GM12878 (cell line): ENCODE results near the gene EPB41.

Source experiments
- BCL11A ChIP-seq: IDR thresholded peaks from 2 replicates; pipeline ENCODE4 v1.6.1; 2011; ENCODE audit warnings: low read depth, low read length
- CBFB ChIP-seq: IDR thresholded peaks from 2 replicates; pipeline ENCODE4 v1.6.1; 2016; ENCODE audit warnings: antibody characterized with exemption, low read depth
- CHD2 ChIP-seq: IDR thresholded peaks from 2 replicates; pipeline ENCODE4 v1.6.1; 2011; ENCODE audit warnings: low read depth, low read length, improper control_type of control experiment, borderline replicate concordance
- ESRRA ChIP-seq: IDR thresholded peaks from 2 replicates; pipeline ENCODE4 v1.6.1; 2012; ENCODE audit warnings: mild to moderate bottlenecking, low read length, improper control_type of control experiment
- EZH2 ChIP-seq: IDR thresholded peaks from 2 replicates; pipeline ENCODE4 v1.6.1; 2012; ENCODE audit warnings: low read depth, mild to moderate bottlenecking, control low read depth, inconsistent platforms, low read length, borderline replicate concordance; ENCODE audit not compliant: control insufficient read depth
- NFYB ChIP-seq: IDR thresholded peaks from 2 replicates; pipeline ENCODE4 v1.6.1; 2011; ENCODE audit warnings: low read depth, mild to moderate bottlenecking, low read length, improper control_type of control experiment, moderate library complexity; ENCODE audit not compliant: insufficient read depth
- NRF1 ChIP-seq: conservative IDR thresholded peaks from 2 replicates; pipeline ENCODE4 v1.6.1; 2011; ENCODE audit warnings: mild to moderate bottlenecking, low read depth, low read length, improper control_type of control experiment
- POLR2AphosphoS5 ChIP-seq: IDR thresholded peaks from 2 replicates; pipeline ENCODE4 v1.6.1; 2011; ENCODE audit warnings: mild to moderate bottlenecking, low read length, inconsistent platforms
- ZNF274 ChIP-seq: IDR thresholded peaks from one replicate; pipeline ENCODE4 v1.8.0; 2011; ENCODE audit not compliant: insufficient read length, insufficient read depth
- TF ChIP-seq, protein P1 (sequence below), 3 experiments: IDR thresholded peaks in 2 of 3; conservative IDR thresholded peaks in 1 of 3; 2 replicates each; pipeline ENCODE4 v1.5.1; 2011; ENCODE audit warnings: low read depth in 3 of 3, low read length in 3 of 3, mild to moderate bottlenecking in 3 of 3, control low read depth in 2 of 3, moderate library complexity in 2 of 3, inconsistent platforms in 1 of 3, mixed read lengths in 1 of 3; ENCODE audit not compliant: control insufficient read depth in 2 of 3, insufficient read depth in 1 of 3; ENCODE audit errors: extremely low read depth in 1 of 3
- TF ChIP-seq, protein P2 (sequence below): IDR thresholded peaks from 2 replicates; pipeline ENCODE4 v1.6.1; 2012; ENCODE audit warnings: low read depth, low read length, improper control_type of control experiment
- TF ChIP-seq, protein P3 (sequence below): fragments of 450-650 bp; IDR thresholded peaks from 2 replicates; pipeline ENCODE4 v1.6.1; 2018; ENCODE audit warnings: borderline replicate concordance, mild to moderate bottlenecking; ENCODE audit not compliant: partially characterized antibody

DNA sequence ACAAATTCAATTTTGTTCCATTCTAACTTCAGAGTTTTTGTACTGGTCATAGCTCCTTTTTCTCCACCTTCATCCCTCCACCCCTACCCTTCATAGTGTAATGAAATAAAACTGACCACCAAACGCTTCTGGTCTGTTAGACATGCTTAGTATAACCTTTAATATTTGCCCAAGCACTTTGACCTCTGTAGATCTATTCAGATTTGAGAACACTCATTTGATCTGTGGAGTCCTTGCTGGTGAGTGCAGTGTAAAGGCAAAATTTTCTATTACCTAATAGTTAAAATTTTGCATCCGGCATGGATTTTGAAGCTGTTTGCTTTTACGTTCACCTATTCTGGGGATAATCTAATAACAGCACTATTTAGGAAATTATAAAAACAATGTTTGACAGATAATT is 168.2 kb downstream of the EPB41 start:
- TF ChIP-seq CHD2 (no peak), CBFB (no peak), NRF1 (no peak), EZH2 (no peak), POLR2AphosphoS5 (no peak), ZNF274 (no peak), BCL11A (no peak), ESRRA (no peak), NFYB (no peak)
- TF ChIP-seq, protein P1, sequence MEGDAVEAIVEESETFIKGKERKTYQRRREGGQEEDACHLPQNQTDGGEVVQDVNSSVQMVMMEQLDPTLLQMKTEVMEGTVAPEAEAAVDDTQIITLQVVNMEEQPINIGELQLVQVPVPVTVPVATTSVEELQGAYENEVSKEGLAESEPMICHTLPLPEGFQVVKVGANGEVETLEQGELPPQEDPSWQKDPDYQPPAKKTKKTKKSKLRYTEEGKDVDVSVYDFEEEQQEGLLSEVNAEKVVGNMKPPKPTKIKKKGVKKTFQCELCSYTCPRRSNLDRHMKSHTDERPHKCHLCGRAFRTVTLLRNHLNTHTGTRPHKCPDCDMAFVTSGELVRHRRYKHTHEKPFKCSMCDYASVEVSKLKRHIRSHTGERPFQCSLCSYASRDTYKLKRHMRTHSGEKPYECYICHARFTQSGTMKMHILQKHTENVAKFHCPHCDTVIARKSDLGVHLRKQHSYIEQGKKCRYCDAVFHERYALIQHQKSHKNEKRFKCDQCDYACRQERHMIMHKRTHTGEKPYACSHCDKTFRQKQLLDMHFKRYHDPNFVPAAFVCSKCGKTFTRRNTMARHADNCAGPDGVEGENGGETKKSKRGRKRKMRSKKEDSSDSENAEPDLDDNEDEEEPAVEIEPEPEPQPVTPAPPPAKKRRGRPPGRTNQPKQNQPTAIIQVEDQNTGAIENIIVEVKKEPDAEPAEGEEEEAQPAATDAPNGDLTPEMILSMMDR (IDR thresholded peaks at IDR 0.05 in 2 of 3, conservative IDR thresholded peaks at IDR 0.05 in 1 of 3; ENCODE audit: control insufficient read depth in 2 of 3, extremely low read depth in 1 of 3, insufficient read depth in 1 of 3, low read depth in 3 of 3, low read length in 3 of 3) = no peak
- TF ChIP-seq, protein P2, sequence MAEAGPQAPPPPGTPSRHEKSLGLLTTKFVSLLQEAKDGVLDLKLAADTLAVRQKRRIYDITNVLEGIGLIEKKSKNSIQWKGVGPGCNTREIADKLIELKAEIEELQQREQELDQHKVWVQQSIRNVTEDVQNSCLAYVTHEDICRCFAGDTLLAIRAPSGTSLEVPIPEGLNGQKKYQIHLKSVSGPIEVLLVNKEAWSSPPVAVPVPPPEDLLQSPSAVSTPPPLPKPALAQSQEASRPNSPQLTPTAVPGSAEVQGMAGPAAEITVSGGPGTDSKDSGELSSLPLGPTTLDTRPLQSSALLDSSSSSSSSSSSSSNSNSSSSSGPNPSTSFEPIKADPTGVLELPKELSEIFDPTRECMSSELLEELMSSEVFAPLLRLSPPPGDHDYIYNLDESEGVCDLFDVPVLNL = no peak
- TF ChIP-seq, protein P3, sequence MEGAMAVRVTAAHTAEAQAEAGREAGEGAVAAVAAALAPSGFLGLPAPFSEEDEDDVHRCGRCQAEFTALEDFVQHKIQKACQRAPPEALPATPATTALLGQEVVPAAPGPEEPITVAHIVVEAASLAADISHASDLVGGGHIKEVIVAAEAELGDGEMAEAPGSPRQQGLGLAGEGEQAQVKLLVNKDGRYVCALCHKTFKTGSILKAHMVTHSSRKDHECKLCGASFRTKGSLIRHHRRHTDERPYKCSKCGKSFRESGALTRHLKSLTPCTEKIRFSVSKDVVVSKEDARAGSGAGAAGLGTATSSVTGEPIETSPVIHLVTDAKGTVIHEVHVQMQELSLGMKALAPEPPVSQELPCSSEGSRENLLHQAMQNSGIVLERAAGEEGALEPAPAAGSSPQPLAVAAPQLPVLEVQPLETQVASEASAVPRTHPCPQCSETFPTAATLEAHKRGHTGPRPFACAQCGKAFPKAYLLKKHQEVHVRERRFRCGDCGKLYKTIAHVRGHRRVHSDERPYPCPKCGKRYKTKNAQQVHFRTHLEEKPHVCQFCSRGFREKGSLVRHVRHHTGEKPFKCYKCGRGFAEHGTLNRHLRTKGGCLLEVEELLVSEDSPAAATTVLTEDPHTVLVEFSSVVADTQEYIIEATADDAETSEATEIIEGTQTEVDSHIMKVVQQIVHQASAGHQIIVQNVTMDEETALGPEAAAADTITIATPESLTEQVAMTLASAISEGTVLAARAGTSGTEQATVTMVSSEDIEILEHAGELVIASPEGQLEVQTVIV = no peak
